K562 (cell line): Measurements from ENCODE around the gene SMG7. TPM values are rescaled to one million over a fixed set of nuclear protein-coding genes. Genes with fewer than 3 reads are reported as not detected.

Experiments
- ATAC-seq: fragments of 200-7000 bp; cut with Tn5 transposase; 3 replicates; pipeline ENCODE4 v1.9.1; 2020; ENCODE audit warnings: moderate library complexity
- BruUV-seq: library from RNA; stranded (reverse); fragments of 400-500 nt; replicated peaks from 2 replicates; lab custom pipeline; 2021; lab: Mats Ljungman, UMichigan
- CTCF ChIA-PET: fragments of 300-600 bp; formaldehyde crosslinking; extraction: SDS; loops from one replicate; lab custom pipeline; 2021; ENCODE audit warnings: low intra/inter-chr PET ratio; lab: Yijun Ruan, JAX
- POLR2A ChIA-PET: fragments of 300-600, 350-650 bp; sonication (Branson Sonifier 250); formaldehyde crosslinking; extraction: SDS; loops from one replicate; lab custom pipeline; 2021; ENCODE audit warnings: antibody characterized with exemption, inconsistent platforms; lab: Yijun Ruan, JAX
- DNase-seq, 4 experiments: peaks; one replicate each; pipeline versions ENCODE4 v3.0.0 to v3.0.0-alpha.2; 2011 to 2018; ENCODE audit warnings: low spot score in 3 of 4, mixed read lengths in 3 of 4; ENCODE audit errors: extremely low read depth in 1 of 4
- FAIRE-seq: peaks from 2 replicates; lab custom pipeline; 2011; peaks lifted over from hg19 to GRCh38; lab: Jason Lieb, UNC
- H2AFZ ChIP-seq: 2 replicates; pipeline ENCODE4 v1.6.0; 2011; ENCODE audit warnings: low read depth, low read length, control low read depth, inconsistent platforms
- H3K27ac ChIP-seq: fragments of 200-600 bp; 3 replicates; pipeline ENCODE4 v1.8.0; 2011; ENCODE audit warnings: low read depth, mild to moderate bottlenecking, control low read depth, inconsistent platforms, low read length, moderate library complexity, mixed read lengths; ENCODE audit errors: extremely low read depth
- H3K27me3 ChIP-seq, 2 experiments: fragments of 300-600 bp in 1 of 2; 2 replicates in 1 of 2; 3 replicates in 1 of 2; pipeline versions ENCODE4 v1.6.0 to v1.8.0; 2011; ENCODE audit warnings: inconsistent platforms in 2 of 2, low read length in 2 of 2, mild to moderate bottlenecking in 1 of 2, mixed read lengths in 1 of 2, moderate library complexity in 1 of 2; ENCODE audit not compliant: control insufficient read depth in 2 of 2, insufficient read depth in 2 of 2
- H3K36me3 ChIP-seq: fragments of 300-600 bp; 3 replicates; pipeline ENCODE4 v1.8.0; 2011; ENCODE audit warnings: mild to moderate bottlenecking, low read length, inconsistent platforms; ENCODE audit not compliant: control insufficient read depth, insufficient read depth
- H3K4me1 ChIP-seq, 2 experiments: fragments of 200-600 bp in 1 of 2; replicated peaks in 1 of 2; 2 replicates in 1 of 2; 3 replicates in 1 of 2; pipeline versions ENCODE4 v1.5.1 to v1.8.0; 2011; ENCODE audit warnings: inconsistent platforms in 2 of 2, low read length in 2 of 2, mild to moderate bottlenecking in 1 of 2, mixed read lengths in 1 of 2, moderate library complexity in 1 of 2; ENCODE audit not compliant: control insufficient read depth in 2 of 2, insufficient read depth in 2 of 2
- H3K4me2 ChIP-seq: 2 replicates; pipeline ENCODE4 v1.6.1; 2011; ENCODE audit warnings: low read length, control low read depth, inconsistent platforms, mixed read lengths; ENCODE audit not compliant: insufficient read depth
- H3K4me3 ChIP-seq: fragments of 200-600 bp; sonication (generic), shearing (Covaris generic); 2 replicates; pipeline ENCODE4 v1.5.1; 2016; ENCODE audit warnings: control low read depth, inconsistent platforms
- H3K79me2 ChIP-seq: fragments of 200-600 bp; 3 replicates; pipeline ENCODE4 v1.8.0; 2011; ENCODE audit warnings: low read length, inconsistent platforms; ENCODE audit not compliant: control insufficient read depth, insufficient read depth
- H3K9ac ChIP-seq, 2 experiments: 2 replicates each; pipeline versions ENCODE4 v1.6.0 to v1.6.1; 2011; ENCODE audit warnings: low read depth in 2 of 2, low read length in 2 of 2, control low read depth in 1 of 2, inconsistent platforms in 1 of 2, mild to moderate bottlenecking in 1 of 2, mixed read lengths in 1 of 2; ENCODE audit not compliant: insufficient read depth in 1 of 2
- H3K9me1 ChIP-seq: one replicate; pipeline ENCODE4 v1.6.0; 2011; ENCODE audit warnings: inconsistent platforms, mild to moderate bottlenecking, low read length, moderate library complexity; ENCODE audit not compliant: control insufficient read depth, insufficient read depth
- H3K9me3 ChIP-seq: replicated peaks from 2 replicates; pipeline ENCODE4 v1.5.1; 2011; ENCODE audit warnings: low read depth, low read length, inconsistent platforms; ENCODE audit not compliant: control insufficient read depth, insufficient read depth
- H4K20me1 ChIP-seq: replicated peaks from 2 replicates; pipeline ENCODE4 v1.6.1; 2011; ENCODE audit warnings: low read length, inconsistent platforms, mixed read lengths; ENCODE audit not compliant: control insufficient read depth, insufficient read depth
- CBFA2T3 ChIP-seq: fragments of 450-650 bp; IDR thresholded peaks from 2 replicates; pipeline ENCODE4 v1.6.1; 2017
- CBX5 ChIP-seq: IDR thresholded peaks from 2 replicates; pipeline ENCODE4 v1.6.1; 2014; ENCODE audit warnings: low read depth, borderline replicate concordance
- ERF ChIP-seq: fragments of 450-650 bp; formaldehyde crosslinking; IDR thresholded peaks from 2 replicates; pipeline ENCODE4 v1.4.0; 2020; ENCODE audit warnings: mild to moderate bottlenecking, mixed read lengths
- HDAC2 ChIP-seq: fragments of 450-650 bp; IDR thresholded peaks from 2 replicates; pipeline ENCODE4 v1.6.1; 2016; ENCODE audit warnings: mild to moderate bottlenecking
- KAT8 ChIP-seq: fragments of 450-650 bp; IDR thresholded peaks from 2 replicates; pipeline ENCODE4 v1.6.1; 2016; ENCODE audit warnings: low read depth, mild to moderate bottlenecking
- KDM2B ChIP-seq: fragments of 250-450 bp; sonication (Bioruptor Pico); IDR thresholded peaks from 2 replicates; pipeline ENCODE4 v1.8.0; 2021; ENCODE audit warnings: mild to moderate bottlenecking, moderate library complexity
- LCOR ChIP-seq: sonication (generic); formaldehyde crosslinking; IDR thresholded peaks from 2 replicates; pipeline ENCODE4 v1.8.0; 2022; ENCODE audit warnings: mild to moderate bottlenecking, missing genetic modification reagents
- MYBL2 ChIP-seq, 2 experiments: fragments of 450-650 bp in 1 of 2; sonication (generic) in 1 of 2; formaldehyde crosslinking in 1 of 2; IDR thresholded peaks; 2 replicates each; pipeline versions ENCODE4 v1.6.1 to v1.8.1; 2017 to 2022; ENCODE audit warnings: borderline replicate concordance in 1 of 2, inconsistent platforms in 1 of 2, low read depth in 1 of 2, mild to moderate bottlenecking in 1 of 2, missing genetic modification reagents in 1 of 2, moderate library complexity in 1 of 2
- NFATC3 ChIP-seq: fragments of 450-650 bp; IDR thresholded peaks from 2 replicates; pipeline ENCODE4 v1.6.1; 2017; ENCODE audit warnings: mild to moderate bottlenecking
- POLR2A ChIP-seq: fragments of 450-650 bp; conservative IDR thresholded peaks from 2 replicates; pipeline ENCODE4 v1.6.1; 2016
- SLC30A9 ChIP-seq: fragments of 250-450 bp; sonication (Bioruptor Pico); IDR thresholded peaks from 2 replicates; pipeline ENCODE4 v1.8.0; 2022; ENCODE audit warnings: mild to moderate bottlenecking, moderate library complexity
- SMARCB1 ChIP-seq: IDR thresholded peaks from 2 replicates; pipeline ENCODE4 v1.6.1; 2011; ENCODE audit warnings: improper control_type of control experiment, low read depth; ENCODE audit not compliant: insufficient read length
- TAL1 ChIP-seq: fragments of 450-650 bp; IDR thresholded peaks from 2 replicates; pipeline ENCODE4 v1.6.1; 2016; ENCODE audit warnings: mild to moderate bottlenecking
- ZNF232 ChIP-seq: sonication (generic); formaldehyde crosslinking; IDR thresholded peaks from 2 replicates; pipeline ENCODE4 v1.8.0; 2022; ENCODE audit warnings: mild to moderate bottlenecking, missing genetic modification reagents
- ZNF444 ChIP-seq: fragments of 250-450 bp; sonication (Bioruptor Pico); IDR thresholded peaks from 2 replicates; pipeline ENCODE4 v1.4.0; 2020; ENCODE audit warnings: mild to moderate bottlenecking, moderate library complexity
- ZNF778 ChIP-seq: fragments of 450-650 bp; formaldehyde crosslinking; IDR thresholded peaks from 2 replicates; pipeline ENCODE4 v1.4.0; 2020; ENCODE audit warnings: mild to moderate bottlenecking, moderate library complexity
- WGBS: fragments of 100-300 bp; shearing (Covaris generic); methylation state at CpG from one replicate; pipeline ENCODE4 v1.1.6; 2016; ENCODE audit warnings: low coverage, mixed read lengths; ENCODE audit not compliant: insufficient coverage; ENCODE audit errors: missing lambda C conversion rate; 5-methylcytosine and 5-hydroxymethylcytosine counted together
- in situ Hi-C: fragments of 300-500 bp; cut with MboI; formaldehyde crosslinking; loops from 4 replicates; pipeline ENCODE4 v1.15.0; 2018; ENCODE audit warnings: inconsistent platforms, mixed read lengths
- intact Hi-C: fragments of 100-400 bp; cut with micrococcal nuclease; formaldehyde crosslinking; loops from 2 replicates; pipeline ENCODE4 v1.14.2; 2022
- polyA plus RNA-seq, 8 experiments: library from polyadenylated mRNA; depleted of rRNA in 4 of 8; stranded (reverse) in 5 of 8; unstranded in 3 of 8; fragments of >200 nt; fragmentation: Nextera tagmentation in 2 of 8; fragmentation: Illumina TruSeq in 1 of 8; extraction: Ambion mirVana in 2 of 8; extraction: Trizol in 1 of 8; gene quantifications; 2 replicates each; pipeline versions ENCODE4 v1.2.1 to v1.2.3, GENCODE V29; 2011 to 2014; ENCODE audit warnings: inconsistent platforms in 1 of 8, missing spikeins in 1 of 8
- total RNA-seq, 7 experiments: library from RNA; depleted of rRNA in 6 of 7; stranded (reverse); fragments of >200 nt in 6 of 7; fragmentation: Illumina TruSeq in 2 of 7; extraction: Trizol in 2 of 7; gene quantifications; 2 replicates each; pipeline versions ENCODE4 v1.2.1 to v1.2.3, GENCODE V29; 2011 to 2021; ENCODE audit warnings: low replicate concordance in 1 of 7
- TF ChIP-seq, protein P1 (sequence below): IDR thresholded peaks from 2 replicates; pipeline ENCODE4 v1.6.1; 2014; ENCODE audit warnings: antibody characterized with exemption

SMG7 gene
- total and polyA plus RNA-seq, 9 of the 15 experiments (the other 6 are each of a cell fraction or from before 2014, with no cell fraction given), result 12.4 to 74.6 (median 29.0) TPM

DNA sequence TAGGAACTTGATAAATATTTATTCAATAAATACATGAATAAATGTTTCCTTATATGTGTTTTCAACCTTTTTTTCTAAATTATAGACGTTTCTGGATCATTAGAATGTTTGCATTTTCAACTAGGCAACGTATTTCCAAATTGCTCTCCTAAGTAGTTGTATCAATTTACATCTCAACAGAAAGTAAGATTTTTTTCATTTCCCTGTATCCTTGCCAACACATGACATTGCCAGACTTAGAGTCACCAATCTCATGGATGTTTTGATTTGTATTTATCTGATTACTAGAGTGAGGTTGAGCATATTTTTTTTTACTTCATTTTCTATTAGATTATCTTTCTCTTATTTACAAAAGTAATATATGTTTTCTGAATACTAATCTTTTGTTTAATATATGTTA lies 22.2 kb upstream of the SMG7 start:
- Histone ChIP-seq H3K9ac (no peak overlapping the region), H3K4me1 (no peaks in the 10 kb centered on the region), H3K9me3 (no peaks in the 10 kb centered on the region)
- intact Hi-C loops, result no loop called here
- POLR2A ChIA-PET, result no interaction called here
- 5% methylated on average over 2 of the region's 2 CpGs for WGBS
- TF ChIP-seq MYBL2 (IDR thresholded peaks at IDR 0.05; ENCODE audit: low read depth), result no peak
- TF ChIP-seq MYBL2 (CRISPR knock-in tag; IDR thresholded peaks at IDR 0.05; ENCODE audit: borderline replicate concordance), result no peak
- no peak for TF ChIP-seq SMARCB1
- no peak for TF ChIP-seq KAT8
- TF ChIP-seq CBX5, result no peak
- TF ChIP-seq, protein P1, sequence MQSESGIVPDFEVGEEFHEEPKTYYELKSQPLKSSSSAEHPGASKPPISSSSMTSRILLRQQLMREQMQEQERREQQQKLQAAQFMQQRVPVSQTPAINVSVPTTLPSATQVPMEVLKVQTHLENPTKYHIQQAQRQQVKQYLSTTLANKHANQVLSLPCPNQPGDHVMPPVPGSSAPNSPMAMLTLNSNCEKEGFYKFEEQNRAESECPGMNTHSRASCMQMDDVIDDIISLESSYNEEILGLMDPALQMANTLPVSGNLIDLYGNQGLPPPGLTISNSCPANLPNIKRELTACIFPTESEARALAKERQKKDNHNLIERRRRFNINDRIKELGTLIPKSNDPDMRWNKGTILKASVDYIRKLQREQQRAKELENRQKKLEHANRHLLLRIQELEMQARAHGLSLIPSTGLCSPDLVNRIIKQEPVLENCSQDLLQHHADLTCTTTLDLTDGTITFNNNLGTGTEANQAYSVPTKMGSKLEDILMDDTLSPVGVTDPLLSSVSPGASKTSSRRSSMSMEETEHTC, result no peak
- TF ChIP-seq ZNF232, result no peak
- no peak for TF ChIP-seq SLC30A9 (CRISPR knock-in tag)
- TF ChIP-seq LCOR (CRISPR knock-in tag), result no peak
- no peak for TF ChIP-seq ERF (CRISPR knock-in tag)
- no peak for TF ChIP-seq ZNF444 (CRISPR knock-in tag)
- TF ChIP-seq ZNF778, result no peak
- TF ChIP-seq NFATC3, result no peak
- no peak for TF ChIP-seq CBFA2T3
- no peak for TF ChIP-seq POLR2A
- no peak for TF ChIP-seq TAL1
- no peak for TF ChIP-seq HDAC2
- TF ChIP-seq KDM2B (CRISPR knock-in tag), result no peak
- TF ChIP-seq, all 486 proteins: peak for 0
- CTCF ChIA-PET, result no interaction called here
- in situ Hi-C loops, result no loop called here
- no peak for FAIRE-seq
- Histone ChIP-seq H3K4me2 (no peak overlapping the region), H3K27ac (no peak overlapping the region), H4K20me1 (no peaks in the 10 kb centered on the region), H2AFZ (peak overlapping the region; percentile 75), H3K9me1 (no peaks in the 10 kb centered on the region), H3K36me3 (no peaks in the 10 kb centered on the region), H3K4me3 (no peak overlapping the region), H3K79me2 (no peaks in the 10 kb centered on the region), H3K27me3 (peaks cover 0 to 4% of the 10 kb centered on the region in 2 experiments; a peak in 1 of 5 replicates)
- no peak for DNase-seq
- no peak for ATAC-seq
- BruUV-seq, result no TSS peak
